HEK293T (cell line): Measurements from ENCODE around the gene CHD2.

Source experiments
- BHLHE40 ChIP-seq: fragments of 450-650 bp; IDR thresholded peaks from 2 replicates; pipeline ENCODE4 v1.6.1; 2016; ENCODE audit warnings: mild to moderate bottlenecking, moderate library complexity, borderline replicate concordance
- ELF4 ChIP-seq: fragments of 450-650 bp; IDR thresholded peaks from 2 replicates; pipeline ENCODE4 v1.6.1; 2017; ENCODE audit warnings: antibody characterized with exemption
- NFRKB ChIP-seq: fragments of 450-650 bp; IDR thresholded peaks from 2 replicates; pipeline ENCODE4 v1.6.1; 2016; ENCODE audit warnings: mild to moderate bottlenecking, moderate library complexity
- SP1 ChIP-seq: fragments of 450-650 bp; IDR thresholded peaks from 2 replicates; pipeline ENCODE4 v1.6.1; 2017
- SUZ12 ChIP-seq: fragments of 450-650 bp; IDR thresholded peaks from 2 replicates; pipeline ENCODE4 v1.6.1; 2016; ENCODE audit warnings: mild to moderate bottlenecking
- TARDBP ChIP-seq: fragments of 450-650 bp; IDR thresholded peaks from 2 replicates; pipeline ENCODE4 v1.6.1; 2016

- no peak for TF ChIP-seq SP1
- no peak for TF ChIP-seq SUZ12
- no peak for TF ChIP-seq ELF4
- TF ChIP-seq NFRKB: no peak
- no peak for TF ChIP-seq TARDBP
- TF ChIP-seq BHLHE40: no peak
These were observed 145.2 kb downstream of the CHD2 start for GRCh38 chr15:93045191-93045785.
